ENCODE data around the gene ERVH48-1.
"Not testable (repeated sequence)": the region's sequence is repeated elsewhere in the genome, so short reads cannot be mapped to it uniquely, and the experiment has no call there.

DNA sequence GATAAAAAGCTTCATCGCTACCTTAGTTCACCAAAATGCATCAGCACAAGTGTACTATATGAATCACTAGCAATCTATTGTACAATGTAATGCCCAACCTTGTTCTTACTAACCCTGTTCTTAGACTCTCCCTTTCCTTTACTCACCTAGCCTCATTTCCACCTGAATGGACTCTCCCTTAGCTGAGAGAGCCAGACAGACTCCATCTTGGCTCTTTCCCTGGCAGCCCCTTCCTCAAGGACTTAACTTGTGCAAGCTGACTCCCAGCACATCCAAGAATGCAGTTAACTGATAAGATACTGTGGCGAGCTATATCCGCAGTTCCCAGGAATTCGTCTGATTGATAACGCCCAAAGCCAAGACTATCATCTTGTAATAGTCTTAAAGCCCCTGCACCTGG, 10.9 kb upstream of the ERVH48-1 start:
- TF ChIP-seq, protein P1, sequence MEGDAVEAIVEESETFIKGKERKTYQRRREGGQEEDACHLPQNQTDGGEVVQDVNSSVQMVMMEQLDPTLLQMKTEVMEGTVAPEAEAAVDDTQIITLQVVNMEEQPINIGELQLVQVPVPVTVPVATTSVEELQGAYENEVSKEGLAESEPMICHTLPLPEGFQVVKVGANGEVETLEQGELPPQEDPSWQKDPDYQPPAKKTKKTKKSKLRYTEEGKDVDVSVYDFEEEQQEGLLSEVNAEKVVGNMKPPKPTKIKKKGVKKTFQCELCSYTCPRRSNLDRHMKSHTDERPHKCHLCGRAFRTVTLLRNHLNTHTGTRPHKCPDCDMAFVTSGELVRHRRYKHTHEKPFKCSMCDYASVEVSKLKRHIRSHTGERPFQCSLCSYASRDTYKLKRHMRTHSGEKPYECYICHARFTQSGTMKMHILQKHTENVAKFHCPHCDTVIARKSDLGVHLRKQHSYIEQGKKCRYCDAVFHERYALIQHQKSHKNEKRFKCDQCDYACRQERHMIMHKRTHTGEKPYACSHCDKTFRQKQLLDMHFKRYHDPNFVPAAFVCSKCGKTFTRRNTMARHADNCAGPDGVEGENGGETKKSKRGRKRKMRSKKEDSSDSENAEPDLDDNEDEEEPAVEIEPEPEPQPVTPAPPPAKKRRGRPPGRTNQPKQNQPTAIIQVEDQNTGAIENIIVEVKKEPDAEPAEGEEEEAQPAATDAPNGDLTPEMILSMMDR (IDR thresholded peaks at IDR 0.05) = not testable (repeated sequence)
- not testable (repeated sequence) for TF ChIP-seq POLR2A (IDR thresholded peaks at IDR 0.05)

Data from upper lobe of left lung (tissue), 4 donors.